Omental fat pad (tissue), 4 donors: ENCODE measurements around the gene C19orf73. TPM values are rescaled to one million over a fixed set of nuclear protein-coding genes. Genes with fewer than 3 reads are reported as not detected.

Experiments
- ATAC-seq: fragments of 150-250 bp; one replicate; pipeline ENCODE4 v1.9.1; 2016; ENCODE audit warnings: mild to moderate bottlenecking, moderate library complexity; ENCODE audit not compliant: low FRiP score
- DNase-seq: peaks from one replicate; pipeline ENCODE4 v3.0.0-alpha.2; 2019; ENCODE audit warnings: low spot score
- CTCF ChIP-seq, 3 donors: fragments of 450-650 bp; IDR thresholded peaks; one replicate each; pipeline ENCODE4 v1.5.1; 2016 to 2017; ENCODE audit warnings: antibody characterized with exemption in 3 of 3, mild to moderate bottlenecking in 3 of 3, moderate library complexity in 2 of 3
- total RNA-seq, 4 donors: library from RNA; depleted of rRNA; stranded (reverse); fragments of >200 nt; gene quantifications; one replicate each; pipeline ENCODE4 v1.1.0, GENCODE V29; 2016

C19orf73 gene
- total RNA-seq, 4 donors from 2014 or later, result 1.6 to 3.5 (median 2.9) TPM

GRCh38 chr19:49094505-49095482 is 24.1 kb downstream of the C19orf73 start:
- no peak for DNase-seq
- ATAC-seq, result no peak
- no peak for TF ChIP-seq CTCF (IDR thresholded peaks at IDR 0.05)

- ATAC-seq (no peak), DNase-seq (no peak)
- no peak for TF ChIP-seq CTCF (IDR thresholded peaks at IDR 0.05)
Observed at GRCh38 chr19:49092686-49093085, 26.3 kb downstream of the C19orf73 start.

- no peak for DNase-seq
- no peak for TF ChIP-seq CTCF (IDR thresholded peaks at IDR 0.05)
- ATAC-seq, result no peak
Observed at GRCh38 chr19:49091391-49092038, 27.4 kb downstream of the C19orf73 start.

- ATAC-seq (no peak), DNase-seq (no peak)
- no peak for TF ChIP-seq CTCF (IDR thresholded peaks at IDR 0.05)
Observed at GRCh38 chr19:49086296-49086695, 32.6 kb downstream of the C19orf73 start.

- DNase-seq (no peak), ATAC-seq (no peak)
- TF ChIP-seq CTCF (IDR thresholded peaks at IDR 0.05), result no peak
Observed at GRCh38 chr19:49085868-49086232, 33.1 kb downstream of the C19orf73 start.

GRCh38 chr19:49085020-49085867 is 33.7 kb downstream of the C19orf73 start, which contains the start of gene SNRNP70:
SNRNP70 (plus strand) TSS chr19:49085451; CDS start chr19:49086415, 964 bp downstream.
- peak; percentile 99 for ATAC-seq

More at GRCh38 chr19:49085020-49085867, 33.7 kb downstream of the C19orf73 start, which contains the start of gene SNRNP70:
- peak; percentile 93 for DNase-seq
- TF ChIP-seq CTCF (IDR thresholded peaks at IDR 0.05), result no peak
